ENCODE results near the gene ANKRD11.

The ANKRD11 gene

DNA sequence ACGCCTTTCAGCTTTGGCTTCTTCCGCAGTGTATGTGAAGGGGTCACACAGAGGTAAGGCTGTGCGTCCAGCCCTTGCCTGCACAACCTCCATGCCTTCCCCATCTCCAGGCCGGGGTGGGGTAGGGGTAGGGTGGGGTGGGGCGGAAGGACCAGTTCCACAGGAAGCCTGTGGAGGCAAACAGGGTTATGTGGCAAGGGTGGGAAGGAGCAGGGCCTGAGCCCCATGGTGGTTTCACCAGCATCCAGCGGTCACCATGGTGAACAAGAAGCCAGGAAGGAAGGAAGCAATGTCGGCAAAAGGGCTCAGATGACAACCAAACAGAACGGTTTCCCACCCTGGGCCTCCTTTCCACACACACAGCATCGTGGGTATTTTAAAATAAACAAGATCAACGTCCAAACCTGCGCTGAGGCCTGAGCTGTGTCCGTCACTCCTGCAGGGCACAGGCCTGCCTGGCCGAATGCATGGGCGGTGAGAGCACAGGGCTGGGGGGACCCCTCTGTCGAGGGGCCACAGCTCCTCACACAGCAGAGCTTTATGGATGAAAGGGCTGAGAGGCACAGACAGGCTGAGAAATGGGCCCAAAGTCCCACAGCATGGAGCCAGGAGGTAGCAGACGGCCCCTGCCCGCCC is 192.3 kb downstream of the ANKRD11 start:
- Mint-ChIP-seq H3K27me3 (no peaks in the 10 kb centered on the region), H3K4me3 (peak overlapping the region; percentile 9), H3K27ac (peak overlapping the region; percentile 30), H3K36me3 (ENCODE audit: low read depth) (peaks cover 13% of the 10 kb centered on the region), H3K4me1 (peaks cover 30% of the 10 kb centered on the region), H3K9me3 (no peaks in the 10 kb centered on the region)
- ATAC-seq (no peak), DNase-seq (no peak)

DNA sequence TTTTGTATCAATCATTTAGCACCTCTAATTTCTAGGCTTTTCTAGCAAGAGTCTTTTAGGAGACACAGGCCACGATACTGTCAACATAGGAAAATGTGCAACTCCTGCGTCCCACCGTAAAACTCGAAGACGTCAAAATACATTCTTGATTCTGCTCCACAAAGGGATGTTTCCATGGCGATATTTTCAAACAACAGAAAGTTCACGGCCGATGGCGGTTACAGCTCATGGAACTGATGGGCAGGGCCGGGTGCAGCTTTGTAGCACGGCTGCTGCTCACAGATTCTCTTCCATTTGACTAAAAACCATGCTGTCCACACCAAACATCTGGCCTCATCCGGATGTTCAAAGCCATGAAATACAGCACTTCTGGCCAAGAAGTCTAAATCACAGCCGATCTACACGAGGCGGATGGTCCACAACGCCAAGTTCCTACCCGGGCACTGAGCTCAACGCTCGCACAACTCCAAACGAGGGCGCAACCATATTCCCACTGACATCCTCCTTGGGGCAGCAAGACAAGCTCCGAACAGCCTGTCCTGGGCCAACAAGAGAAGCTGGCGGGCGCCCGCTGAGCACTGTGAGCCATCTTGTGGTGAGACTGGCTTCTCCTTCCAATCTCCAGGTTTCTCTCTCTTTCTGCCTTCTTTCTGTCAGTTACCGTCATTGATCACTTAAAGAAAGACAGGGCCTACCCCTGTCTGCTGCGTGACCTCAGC is 193.0 kb downstream of the ANKRD11 start:
- Mint-ChIP-seq H3K36me3 (ENCODE audit: low read depth) (peaks cover 11% of the 10 kb centered on the region), H3K27ac (peak overlapping the region; percentile 30), H3K4me3 (peak overlapping the region; percentile 9), H3K27me3 (no peaks in the 10 kb centered on the region), H3K4me1 (peaks cover 32% of the 10 kb centered on the region), H3K9me3 (no peaks in the 10 kb centered on the region)
- ATAC-seq (no peak), DNase-seq (no peak)

DNA sequence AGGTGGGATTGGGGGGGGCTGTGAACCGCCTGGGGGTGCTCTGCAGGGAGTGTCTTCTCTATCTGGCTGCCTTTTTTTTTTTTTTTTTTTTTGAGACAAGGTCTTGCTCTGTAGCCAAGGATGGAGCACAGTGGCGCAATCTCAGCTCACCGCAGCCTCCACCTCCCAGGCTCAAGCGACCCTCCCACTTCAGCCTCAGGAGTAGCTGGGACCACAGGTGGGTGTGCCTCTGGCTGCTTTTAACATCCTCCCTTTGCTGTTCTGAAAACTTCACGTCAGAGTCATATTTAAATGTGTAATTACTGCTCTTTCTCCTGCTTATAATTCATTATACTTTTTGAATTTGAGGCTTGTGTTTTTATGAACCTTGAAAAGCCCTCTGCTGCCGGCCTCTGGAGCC is 194.4 kb downstream of the ANKRD11 start:
- H3K4me1 Mint-ChIP-seq = peaks cover 33% of the 10 kb centered on the region

DNA sequence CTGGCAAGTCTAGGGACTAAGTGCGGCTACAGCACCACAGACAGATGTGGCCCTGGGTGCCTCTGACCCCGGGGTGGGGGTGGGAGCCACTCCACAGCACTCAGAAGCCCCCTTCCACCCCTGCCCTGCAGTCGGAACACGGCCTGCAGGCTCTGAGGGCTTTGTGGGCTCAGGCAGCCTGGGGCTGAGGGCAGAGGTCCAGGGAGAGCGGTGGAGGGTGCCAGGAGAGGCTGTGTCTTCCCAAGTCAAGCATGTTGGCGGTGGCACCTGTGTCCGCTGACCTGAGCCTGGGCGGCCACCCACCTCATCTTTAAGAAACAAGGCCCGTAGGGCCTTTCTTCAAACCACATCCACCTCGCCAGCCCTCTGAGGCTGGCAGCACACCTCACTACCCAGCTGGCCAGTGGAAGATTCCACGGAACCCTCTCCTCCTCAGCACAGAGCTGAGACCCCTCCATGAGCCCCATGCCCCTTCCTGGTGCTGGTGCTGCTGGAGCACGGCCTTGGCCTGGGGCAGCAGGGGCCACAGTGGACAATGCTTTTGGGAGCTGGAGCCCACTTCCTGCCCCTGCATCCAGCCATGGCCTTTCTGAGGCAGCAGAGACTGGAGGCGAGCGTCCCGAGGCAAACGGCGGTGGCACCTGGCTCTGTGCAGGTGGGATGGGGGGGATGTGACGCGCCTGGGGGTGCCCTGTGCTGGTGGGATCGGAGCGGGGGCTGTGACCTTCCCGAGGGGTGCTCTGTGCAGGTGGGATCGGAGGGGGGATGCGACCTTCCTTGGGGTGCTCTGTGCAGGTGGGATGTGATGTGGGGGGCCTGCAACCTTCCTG is 195.1 kb downstream of the ANKRD11 start:
- Mint-ChIP-seq H3K9me3 (no peaks in the 10 kb centered on the region), H3K4me1 (peaks cover 31% of the 10 kb centered on the region), H3K27ac (no peak overlapping the region), H3K4me3 (no peak overlapping the region), H3K27me3 (no peaks in the 10 kb centered on the region), H3K36me3 (ENCODE audit: low read depth) (peaks cover 8% of the 10 kb centered on the region)
- no peak for ATAC-seq
- no peak for DNase-seq

More for the DNA sequence above, 194.4 kb downstream of the ANKRD11 start:
- DNase-seq (no peak), ATAC-seq (no peak)
- Mint-ChIP-seq H3K27me3 (no peaks in the 10 kb centered on the region), H3K36me3 (ENCODE audit: low read depth) (peaks cover 11% of the 10 kb centered on the region), H3K9me3 (no peaks in the 10 kb centered on the region), H3K27ac (peak overlapping the region; percentile 72), H3K4me3 (no peak overlapping the region)

DNA sequence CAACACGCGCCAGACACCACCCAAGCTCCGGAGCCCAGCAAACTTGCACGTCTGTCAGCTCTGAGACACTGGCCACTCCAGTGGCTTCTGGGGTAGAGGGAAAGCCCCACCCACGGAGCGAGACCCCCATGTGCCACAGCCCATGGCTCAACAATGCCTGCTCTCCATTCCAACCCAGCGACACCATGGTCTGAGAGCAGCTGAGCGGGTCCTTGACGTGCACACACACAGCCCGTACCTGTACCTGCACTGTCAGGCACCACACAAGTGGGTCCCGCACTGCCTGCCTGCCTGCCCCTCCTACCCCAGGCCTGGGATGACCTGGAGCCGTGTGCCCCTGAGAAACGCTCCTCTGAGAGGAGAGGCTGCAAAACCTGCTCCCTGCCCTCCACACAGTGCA is 195.9 kb downstream of the ANKRD11 start:
- Mint-ChIP-seq H3K9me3 (no peaks in the 10 kb centered on the region), H3K4me1 (peaks cover 33% of the 10 kb centered on the region), H3K27me3 (no peaks in the 10 kb centered on the region), H3K4me3 (no peak overlapping the region), H3K27ac (peak overlapping the region; percentile 59), H3K36me3 (ENCODE audit: low read depth) (peaks cover 11% of the 10 kb centered on the region)
- DNase-seq = no peak
- ATAC-seq = no peak

DNA sequence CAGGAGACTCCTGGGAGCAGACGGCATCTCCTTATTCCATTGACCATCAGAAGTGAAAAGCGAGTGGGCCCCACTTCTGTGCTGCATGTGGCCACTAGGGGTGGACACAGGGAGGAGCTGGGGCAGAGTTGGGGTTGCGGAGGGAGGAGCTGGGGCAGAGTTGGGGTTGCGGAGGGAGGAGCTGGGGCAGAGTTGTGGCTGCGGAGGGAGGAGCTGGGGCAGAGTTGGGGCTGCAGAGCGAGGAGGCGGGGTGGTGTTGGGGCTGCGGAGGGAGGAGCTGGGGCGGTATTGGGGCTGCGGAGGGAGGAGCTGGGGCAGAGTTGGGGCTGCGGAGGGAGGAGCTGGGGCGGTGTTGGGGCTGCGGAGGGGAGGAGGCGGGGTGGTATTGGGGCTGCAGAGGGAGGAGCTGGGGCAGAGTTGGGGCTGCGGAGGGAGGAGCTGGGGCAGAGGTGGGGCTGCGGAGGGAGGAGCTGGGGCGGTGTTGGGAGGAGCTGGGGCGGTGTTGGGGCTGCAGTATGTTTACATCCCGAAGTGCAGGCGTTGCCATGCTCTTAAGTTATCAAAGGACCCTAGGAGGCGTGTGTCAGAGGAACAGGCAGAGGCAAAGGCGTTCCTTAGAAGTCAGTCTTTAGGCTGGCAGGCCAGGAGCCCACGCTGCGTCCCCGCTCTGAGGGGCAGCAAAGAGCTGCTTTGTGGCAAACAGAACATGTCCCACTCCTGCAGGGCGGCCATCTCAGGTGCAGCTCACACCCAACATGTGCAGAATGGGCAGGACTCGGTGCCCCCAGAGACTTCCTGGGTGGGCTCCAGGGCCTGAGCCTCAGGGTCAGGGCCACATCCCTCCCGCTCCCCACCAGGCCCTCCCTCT is 196.9 kb downstream of the ANKRD11 start:
- no peaks in the 10 kb centered on the region for H3K9me3 Mint-ChIP-seq
- no peak overlapping the region for H3K27ac Mint-ChIP-seq
- H3K36me3 Mint-ChIP-seq (ENCODE audit: low read depth) = peaks cover 12% of the 10 kb centered on the region
- DNase-seq = no peak
- no peak overlapping the region for H3K4me3 Mint-ChIP-seq
- H3K4me1 Mint-ChIP-seq = peaks cover 29% of the 10 kb centered on the region
- ATAC-seq = no peak
- no peaks in the 10 kb centered on the region for H3K27me3 Mint-ChIP-seq

DNA sequence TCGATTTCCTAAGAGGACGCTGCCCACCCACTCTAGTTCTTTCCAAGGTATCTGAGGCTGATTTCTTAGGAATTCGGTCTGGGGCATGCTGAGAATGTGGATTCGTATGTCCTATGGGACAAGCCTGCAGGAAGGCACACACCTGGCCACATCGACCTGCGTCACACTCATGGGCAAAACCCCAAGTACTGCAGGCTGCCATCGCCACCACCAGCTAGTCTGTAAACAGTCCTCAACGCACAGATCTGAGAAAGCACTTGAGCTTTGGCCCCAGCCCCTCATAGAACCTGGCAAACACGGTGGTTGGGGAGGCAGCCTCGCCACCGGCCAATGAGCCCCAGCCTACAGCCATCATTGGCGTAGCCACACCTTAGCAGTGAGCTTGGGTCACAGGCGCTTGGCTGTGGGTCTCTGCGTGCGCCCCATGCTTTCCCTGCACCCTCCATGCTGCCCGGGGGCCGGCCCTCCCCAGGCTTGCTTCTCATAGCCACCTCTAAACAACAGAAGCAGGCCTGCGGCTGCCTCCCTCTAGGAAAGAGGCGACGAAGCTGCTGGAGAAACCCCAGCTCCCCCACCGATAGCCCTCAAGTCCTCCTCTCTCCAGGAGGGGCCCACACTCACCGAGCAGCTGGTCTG is 197.8 kb downstream of the ANKRD11 start:
- Mint-ChIP-seq H3K4me1 (peaks cover 22% of the 10 kb centered on the region), H3K4me3 (no peak overlapping the region)
- no peak for ATAC-seq

DNA sequence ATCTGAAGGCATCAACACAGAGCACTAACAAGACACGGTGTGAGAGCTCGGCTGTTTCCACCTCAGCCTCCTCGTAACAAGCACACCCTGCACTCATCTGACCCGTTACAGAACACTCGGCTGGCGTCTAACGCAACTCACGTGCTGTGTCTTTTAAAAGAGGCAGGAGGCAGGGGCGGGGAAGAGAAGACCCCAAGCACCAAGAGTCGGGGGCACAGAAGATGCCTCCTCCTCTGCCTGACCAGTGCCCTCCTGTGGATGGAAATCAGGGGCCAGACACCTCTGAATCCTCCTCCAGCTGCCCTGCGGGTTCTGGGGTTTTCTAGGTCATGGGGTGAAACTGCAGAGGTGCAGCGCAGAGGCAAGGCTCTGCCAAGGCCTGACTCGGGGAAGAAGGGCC is 198.6 kb downstream of the ANKRD11 start:
- H3K27ac Mint-ChIP-seq = peak overlapping the region; percentile 7
- ATAC-seq (no peak), DNase-seq (no peak)
- no peaks in the 10 kb centered on the region for H3K27me3 Mint-ChIP-seq
- H3K4me1 Mint-ChIP-seq = peaks cover 15% of the 10 kb centered on the region
- no peak overlapping the region for H3K4me3 Mint-ChIP-seq
- peaks cover 22% of the 10 kb centered on the region for H3K36me3 Mint-ChIP-seq (ENCODE audit: low read depth)
- no peaks in the 10 kb centered on the region for H3K9me3 Mint-ChIP-seq

More for the DNA sequence above, 197.8 kb downstream of the ANKRD11 start:
- Mint-ChIP-seq H3K36me3 (ENCODE audit: low read depth) (peaks cover 20% of the 10 kb centered on the region), H3K27me3 (no peaks in the 10 kb centered on the region), H3K9me3 (no peaks in the 10 kb centered on the region), H3K27ac (peak overlapping the region; percentile 69)
- no peak for DNase-seq

DNA sequence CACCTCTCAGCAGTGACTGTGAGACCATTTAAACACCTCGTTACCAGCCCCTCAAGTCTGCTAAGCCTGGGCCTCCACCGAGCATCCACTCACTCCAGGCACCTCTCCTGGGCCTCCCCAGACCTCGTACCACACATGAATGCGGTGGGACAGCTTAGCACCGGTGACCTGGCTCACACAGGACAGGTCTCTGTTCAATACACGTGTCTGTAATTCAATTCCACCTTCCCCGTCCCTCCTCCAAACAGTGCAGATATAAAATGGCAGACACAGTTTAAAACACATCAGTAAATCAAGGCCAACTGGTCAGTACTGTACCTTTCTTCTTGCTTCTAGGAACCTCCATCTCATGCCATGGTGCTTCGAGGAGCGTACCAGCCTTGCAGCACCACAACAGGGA is 199.0 kb downstream of the ANKRD11 start:
- Mint-ChIP-seq H3K27me3 (no peaks in the 10 kb centered on the region), H3K9me3 (no peaks in the 10 kb centered on the region), H3K36me3 (ENCODE audit: low read depth) (peaks cover 23% of the 10 kb centered on the region), H3K27ac (peak overlapping the region; percentile 7), H3K4me3 (no peak overlapping the region), H3K4me1 (peaks cover 11% of the 10 kb centered on the region)
- no peak for DNase-seq
- no peak for ATAC-seq

DNA sequence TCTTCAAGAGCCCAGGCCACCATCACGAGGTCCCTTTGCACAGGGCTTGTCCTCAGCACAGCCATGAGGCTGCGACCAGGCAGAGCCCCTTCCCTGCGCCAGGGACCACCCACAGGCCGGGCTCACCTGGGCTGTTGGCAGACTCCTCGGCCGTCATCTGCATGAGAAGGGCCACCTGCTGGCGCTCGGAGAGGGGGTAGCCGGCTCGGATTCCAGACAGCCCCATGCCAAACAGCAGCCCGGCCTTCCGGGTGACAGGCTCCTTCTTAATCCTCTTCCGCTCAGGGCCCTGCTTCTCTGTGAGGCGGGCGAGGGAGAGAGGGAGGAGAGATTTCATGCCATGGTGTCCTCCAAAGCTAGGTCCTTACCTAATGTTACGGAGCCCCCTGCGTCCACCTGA is 199.5 kb downstream of the ANKRD11 start:
- no peak overlapping the region for H3K4me3 Mint-ChIP-seq
- no peaks in the 10 kb centered on the region for H3K27me3 Mint-ChIP-seq
- peaks cover 24% of the 10 kb centered on the region for H3K36me3 Mint-ChIP-seq (ENCODE audit: low read depth)
- H3K27ac Mint-ChIP-seq = peak overlapping the region; percentile 54
- ATAC-seq = no peak
- no peaks in the 10 kb centered on the region for H3K9me3 Mint-ChIP-seq
- no peak for DNase-seq
- H3K4me1 Mint-ChIP-seq = peaks cover 6% of the 10 kb centered on the region

DNA sequence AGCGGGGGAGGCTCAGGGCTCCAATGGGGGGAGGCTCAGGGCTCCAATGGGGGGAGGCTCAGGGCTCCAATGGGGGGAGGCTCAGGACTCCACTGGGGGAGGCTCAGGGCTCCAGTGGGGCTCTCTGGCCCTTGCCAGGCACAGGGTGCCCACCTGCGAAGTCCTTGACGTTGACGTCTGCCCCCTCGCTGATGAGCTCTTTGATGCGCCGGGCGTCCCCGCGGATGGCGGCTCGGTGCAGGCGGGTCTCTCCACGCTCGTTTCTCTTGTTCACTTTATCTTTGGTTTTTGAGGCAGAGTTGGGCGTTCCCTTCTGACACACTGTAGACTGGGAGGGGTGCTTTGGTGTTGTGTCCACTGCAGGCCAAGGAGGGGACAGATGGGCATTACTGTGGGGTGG is 199.9 kb downstream of the ANKRD11 start:
- no peaks in the 10 kb centered on the region for H3K9me3 Mint-ChIP-seq
- no peak overlapping the region for H3K4me3 Mint-ChIP-seq

DNA sequence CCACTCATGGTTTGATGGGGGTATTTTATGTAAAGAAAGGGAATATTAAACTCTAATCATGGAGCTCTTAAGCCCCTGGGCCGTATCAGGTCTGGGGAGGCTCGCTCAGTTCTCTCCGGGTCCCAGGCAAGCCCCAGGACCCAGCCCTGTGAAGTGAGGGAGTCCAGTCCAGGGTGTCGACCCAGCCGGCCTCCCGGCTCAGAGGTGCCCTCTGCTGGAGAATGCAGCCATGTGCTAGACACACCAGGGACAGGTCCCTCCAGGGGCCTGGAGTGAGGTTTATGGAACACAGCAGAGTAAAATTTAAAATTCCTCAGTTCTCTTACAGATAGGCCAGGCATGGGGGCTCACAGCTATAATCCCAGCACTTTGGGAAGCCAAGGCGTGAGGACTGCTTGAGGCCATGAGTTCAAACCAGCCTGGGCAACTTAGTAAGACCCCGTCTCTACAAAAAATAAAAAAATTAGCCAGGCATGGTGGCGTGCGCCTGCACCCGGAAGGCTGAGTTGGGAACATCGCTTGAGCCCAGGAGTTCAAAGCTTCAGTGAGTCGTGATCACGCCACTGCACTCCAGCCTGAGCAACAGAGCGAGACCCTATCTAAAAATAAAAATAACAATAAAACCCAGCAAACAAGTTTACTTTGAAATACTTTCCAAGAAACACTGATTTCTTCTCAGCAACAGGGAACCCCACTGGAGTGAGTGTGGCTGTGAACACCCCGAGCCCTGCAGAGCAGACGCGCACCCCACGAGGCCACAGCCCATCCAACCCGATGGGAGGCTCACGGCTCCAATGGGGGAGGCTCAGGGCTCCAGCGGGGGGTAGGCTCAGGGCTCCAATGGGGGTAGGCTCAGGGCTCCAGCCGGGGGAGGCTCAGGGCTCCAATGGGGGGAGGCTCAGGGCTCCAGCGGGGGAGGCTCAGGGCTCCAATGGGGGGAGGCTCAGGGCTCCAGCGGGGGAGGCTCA is 200.6 kb downstream of the ANKRD11 start:
- H3K4me3 Mint-ChIP-seq = no peak overlapping the region
- H3K4me1 Mint-ChIP-seq = peaks cover 6% of the 10 kb centered on the region
- ATAC-seq (peak; percentile 88), DNase-seq (peak; percentile 77)
- H3K27me3 Mint-ChIP-seq = no peaks in the 10 kb centered on the region
- peak overlapping the region; percentile 39 for H3K27ac Mint-ChIP-seq
- H3K36me3 Mint-ChIP-seq (ENCODE audit: low read depth) = peaks cover 24% of the 10 kb centered on the region
- H3K9me3 Mint-ChIP-seq = no peaks in the 10 kb centered on the region

More for the DNA sequence above, 199.9 kb downstream of the ANKRD11 start:
- H3K27me3 Mint-ChIP-seq = no peaks in the 10 kb centered on the region
- peak overlapping the region; percentile 54 for H3K27ac Mint-ChIP-seq
- no peak for ATAC-seq
- peaks cover 24% of the 10 kb centered on the region for H3K36me3 Mint-ChIP-seq (ENCODE audit: low read depth)
- no peak for DNase-seq
- peaks cover 6% of the 10 kb centered on the region for H3K4me1 Mint-ChIP-seq

DNA sequence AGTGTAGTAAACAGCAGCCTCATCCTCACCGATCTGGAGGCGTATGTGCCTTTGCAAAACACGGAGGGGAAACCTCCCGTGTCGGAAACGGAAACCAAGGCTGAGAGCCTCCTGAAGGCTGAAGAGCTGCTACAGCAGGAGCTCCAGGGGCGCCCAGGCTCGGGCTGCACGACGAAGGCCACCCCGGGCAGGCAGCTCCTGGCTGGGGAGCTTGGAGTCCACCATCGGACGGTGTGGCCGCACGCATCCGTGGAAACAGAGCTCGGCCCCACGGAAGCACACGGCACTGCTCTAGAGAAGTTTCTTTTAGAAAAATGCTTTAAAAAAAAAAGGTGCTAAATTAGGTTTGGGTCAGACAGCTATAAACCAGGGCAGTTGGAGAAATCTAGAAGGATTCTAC is 201.4 kb downstream of the ANKRD11 start:
- DNase-seq = no peak
- H3K4me3 Mint-ChIP-seq = no peak overlapping the region
- H3K4me1 Mint-ChIP-seq = peaks cover 6% of the 10 kb centered on the region
- H3K36me3 Mint-ChIP-seq (ENCODE audit: low read depth) = peaks cover 24% of the 10 kb centered on the region
- H3K27ac Mint-ChIP-seq = no peak overlapping the region
- ATAC-seq = no peak
- no peaks in the 10 kb centered on the region for H3K9me3 Mint-ChIP-seq
- no peaks in the 10 kb centered on the region for H3K27me3 Mint-ChIP-seq

All from activated naive CD8-positive, alpha-beta T cell treated with anti-CD3 and anti-CD28 coated beads, Interleukin-2, amount 50 U/mL, for 24 hours (primary cell).